Uterus (tissue), 2 donors: ENCODE measurements around the gene RMI2.

Experiments used
- POLR2A ChIP-seq, 2 donors: fragments of 450-650 bp; IDR thresholded peaks; one replicate each; pipeline ENCODE4 v1.6.1; 2016; ENCODE audit warnings: antibody characterized with exemption in 2 of 2, mild to moderate bottlenecking in 1 of 2, moderate library complexity in 1 of 2
- TF ChIP-seq, protein P1 (sequence below), 4 experiments: fragments of 200-600 bp in 2 of 4; fragments of 450-650 bp in 2 of 4; sonication (generic) in 2 of 4; IDR thresholded peaks; one replicate each; pipeline ENCODE4 v1.5.1; 2016 to 2019; ENCODE audit warnings: antibody characterized with exemption in 4 of 4, mild to moderate bottlenecking in 2 of 4, moderate library complexity in 1 of 4

DNA sequence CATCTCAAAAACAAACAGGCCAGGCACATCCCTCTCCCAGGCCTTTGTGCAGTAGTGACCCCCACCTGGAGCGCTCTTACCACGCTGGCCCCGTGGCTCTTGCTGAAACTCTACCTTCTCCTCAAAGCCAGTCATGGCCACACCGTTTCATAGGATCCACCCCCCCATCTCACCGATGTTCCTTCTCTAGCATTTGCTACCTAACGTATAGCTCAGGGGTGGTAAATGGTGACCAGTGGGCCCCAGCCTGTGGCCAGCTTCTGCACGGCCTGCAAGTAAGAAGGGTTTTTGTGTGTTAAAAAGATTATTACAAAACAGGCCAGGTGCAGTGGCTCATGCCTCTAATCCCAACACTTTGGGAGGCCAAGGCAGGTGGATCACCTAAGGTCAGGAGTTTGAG is 43.8 kb downstream of the RMI2 start:
- TF ChIP-seq, protein P1, sequence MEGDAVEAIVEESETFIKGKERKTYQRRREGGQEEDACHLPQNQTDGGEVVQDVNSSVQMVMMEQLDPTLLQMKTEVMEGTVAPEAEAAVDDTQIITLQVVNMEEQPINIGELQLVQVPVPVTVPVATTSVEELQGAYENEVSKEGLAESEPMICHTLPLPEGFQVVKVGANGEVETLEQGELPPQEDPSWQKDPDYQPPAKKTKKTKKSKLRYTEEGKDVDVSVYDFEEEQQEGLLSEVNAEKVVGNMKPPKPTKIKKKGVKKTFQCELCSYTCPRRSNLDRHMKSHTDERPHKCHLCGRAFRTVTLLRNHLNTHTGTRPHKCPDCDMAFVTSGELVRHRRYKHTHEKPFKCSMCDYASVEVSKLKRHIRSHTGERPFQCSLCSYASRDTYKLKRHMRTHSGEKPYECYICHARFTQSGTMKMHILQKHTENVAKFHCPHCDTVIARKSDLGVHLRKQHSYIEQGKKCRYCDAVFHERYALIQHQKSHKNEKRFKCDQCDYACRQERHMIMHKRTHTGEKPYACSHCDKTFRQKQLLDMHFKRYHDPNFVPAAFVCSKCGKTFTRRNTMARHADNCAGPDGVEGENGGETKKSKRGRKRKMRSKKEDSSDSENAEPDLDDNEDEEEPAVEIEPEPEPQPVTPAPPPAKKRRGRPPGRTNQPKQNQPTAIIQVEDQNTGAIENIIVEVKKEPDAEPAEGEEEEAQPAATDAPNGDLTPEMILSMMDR (IDR thresholded peaks at IDR 0.05) = no peak
- TF ChIP-seq POLR2A (IDR thresholded peaks at IDR 0.05) = no peak
